ENCODE measurements around the gene DLG1.

DNA sequence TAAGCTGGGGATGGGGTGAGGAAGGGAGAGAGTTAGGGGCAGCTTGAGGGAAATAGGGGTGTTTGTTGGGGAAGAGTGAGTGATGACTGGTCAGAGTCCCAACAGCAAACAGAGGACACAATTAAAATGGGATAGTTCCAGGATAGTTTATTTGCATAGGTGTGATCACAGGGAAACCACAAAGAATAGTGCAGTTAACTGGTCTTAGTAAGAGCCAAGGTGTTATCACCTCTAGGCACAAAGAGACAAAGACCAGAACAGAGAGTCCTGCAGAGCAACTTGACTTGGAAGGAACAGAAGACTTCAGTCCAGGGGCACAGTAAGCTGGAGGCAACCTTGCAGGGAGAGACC is 42.1 kb upstream of the DLG1 start:
- no peak for TF ChIP-seq YY1 (IDR thresholded peaks at IDR 0.05; ENCODE audit: insufficient read depth, insufficient read length)
- no peak for TF ChIP-seq ZNF274 (IDR thresholded peaks at IDR 0.05; ENCODE audit: low read depth, low read length)
- TF ChIP-seq SUZ12 (IDR thresholded peaks at IDR 0.05; ENCODE audit: extremely low read depth, insufficient read depth, insufficient read length) = no peak
